ENCODE data around the gene TMEM178B. TPM values are rescaled to one million over a fixed set of nuclear protein-coding genes. Genes with fewer than 3 reads are reported as not detected.

TMEM178B gene
- total RNA-seq, 1 donor from 2014 or later: 49.8 TPM

- no peaks in the 10 kb centered on the region for H3K9me3 Mint-ChIP-seq (ENCODE audit: unreplicated experiment)
- DNase-seq: no peak
- peaks cover 4% of the 10 kb centered on the region for H3K4me1 Mint-ChIP-seq (ENCODE audit: low read depth, unreplicated experiment)
- H3K36me3 Mint-ChIP-seq (ENCODE audit: unreplicated experiment): no peaks in the 10 kb centered on the region
- peaks cover 5% of the 10 kb centered on the region for H3K27me3 Mint-ChIP-seq (ENCODE audit: unreplicated experiment)
- H3K4me3 Mint-ChIP-seq (ENCODE audit: unreplicated experiment): no peak overlapping the region
- no peak overlapping the region for H3K27ac Mint-ChIP-seq (ENCODE audit: unreplicated experiment)
- TF ChIP-seq CTCF (IDR thresholded peaks at IDR 0.05; ENCODE audit: partially characterized antibody, unreplicated experiment): no peak
Observed at GRCh38 chr7:141301544-141301943, 227.7 kb downstream of the TMEM178B start.

GRCh38 chr7:141302617-141303016, 228.8 kb downstream of the TMEM178B start:
- Mint-ChIP-seq H3K4me1 (ENCODE audit: low read depth, unreplicated experiment) (peaks cover 4% of the 10 kb centered on the region), H3K36me3 (ENCODE audit: unreplicated experiment) (no peaks in the 10 kb centered on the region), H3K4me3 (ENCODE audit: unreplicated experiment) (no peak overlapping the region), H3K27me3 (ENCODE audit: unreplicated experiment) (peaks cover 5% of the 10 kb centered on the region), H3K27ac (ENCODE audit: unreplicated experiment) (no peak overlapping the region), H3K9me3 (ENCODE audit: unreplicated experiment) (no peaks in the 10 kb centered on the region)
- DNase-seq: no peak
- TF ChIP-seq CTCF (IDR thresholded peaks at IDR 0.05; ENCODE audit: partially characterized antibody, unreplicated experiment): no peak

- Mint-ChIP-seq H3K36me3 (ENCODE audit: unreplicated experiment) (no peaks in the 10 kb centered on the region), H3K9me3 (ENCODE audit: unreplicated experiment) (no peaks in the 10 kb centered on the region), H3K4me3 (ENCODE audit: unreplicated experiment) (no peak overlapping the region), H3K27me3 (ENCODE audit: unreplicated experiment) (peaks cover 5% of the 10 kb centered on the region), H3K27ac (ENCODE audit: unreplicated experiment) (no peak overlapping the region), H3K4me1 (ENCODE audit: low read depth, unreplicated experiment) (peaks cover 4% of the 10 kb centered on the region)
- DNase-seq: no peak
- TF ChIP-seq CTCF (IDR thresholded peaks at IDR 0.05; ENCODE audit: partially characterized antibody, unreplicated experiment): no peak
Observed at GRCh38 chr7:141304291-141304690, 230.4 kb downstream of the TMEM178B start.

- TF ChIP-seq CTCF (IDR thresholded peaks at IDR 0.05; ENCODE audit: partially characterized antibody, unreplicated experiment): no peak
- DNase-seq: no peak
- H3K4me1 Mint-ChIP-seq (ENCODE audit: low read depth, unreplicated experiment): peaks cover 4% of the 10 kb centered on the region
- H3K4me3 Mint-ChIP-seq (ENCODE audit: unreplicated experiment): no peak overlapping the region
- peaks cover 1% of the 10 kb centered on the region for H3K9me3 Mint-ChIP-seq (ENCODE audit: unreplicated experiment)
- H3K36me3 Mint-ChIP-seq (ENCODE audit: unreplicated experiment): no peaks in the 10 kb centered on the region
- no peak overlapping the region for H3K27ac Mint-ChIP-seq (ENCODE audit: unreplicated experiment)
- H3K27me3 Mint-ChIP-seq (ENCODE audit: unreplicated experiment): no peaks in the 10 kb centered on the region
Observed at GRCh38 chr7:141306081-141306480, 232.2 kb downstream of the TMEM178B start.

- Mint-ChIP-seq H3K27me3 (ENCODE audit: unreplicated experiment) (peaks cover 3% of the 10 kb centered on the region), H3K27ac (ENCODE audit: unreplicated experiment) (no peak overlapping the region), H3K4me3 (ENCODE audit: unreplicated experiment) (no peak overlapping the region), H3K9me3 (ENCODE audit: unreplicated experiment) (peaks cover 11% of the 10 kb centered on the region), H3K36me3 (ENCODE audit: unreplicated experiment) (no peaks in the 10 kb centered on the region), H3K4me1 (ENCODE audit: low read depth, unreplicated experiment) (peaks cover 14% of the 10 kb centered on the region)
- DNase-seq: no peak
- no peak for TF ChIP-seq CTCF (IDR thresholded peaks at IDR 0.05; ENCODE audit: partially characterized antibody, unreplicated experiment)
Observed at GRCh38 chr7:141312395-141312794, 238.5 kb downstream of the TMEM178B start.

Measured in glutamatergic neuron (in vitro differentiated cells).